HL-60 (cell line): ENCODE measurements around the gene TESK2.

Experiments
- DNase-seq, 2 experiments: peaks; one replicate each; pipeline ENCODE4 v3.0.0-alpha.2; 2010 to 2020; ENCODE audit warnings: low read depth in 1 of 2, low spot score in 1 of 2
- H3K27ac ChIP-seq: fragments of 250-450 bp; sonication (Bioruptor Pico); replicated peaks from 2 replicates; pipeline ENCODE4 v1.5.1; 2020; ENCODE audit warnings: mild to moderate bottlenecking, moderate library complexity
- H3K27me3 ChIP-seq: fragments of 250-450 bp; sonication (Bioruptor Pico); 2 replicates; pipeline ENCODE4 v1.5.1; 2021; ENCODE audit warnings: mild to moderate bottlenecking, moderate library complexity; ENCODE audit not compliant: insufficient read depth, poor library complexity, severe bottlenecking
- H3K4me3 ChIP-seq: replicated peaks from 2 replicates; pipeline ENCODE4 v1.5.1; 2011; ENCODE audit warnings: mild to moderate bottlenecking, control low read depth, low read length; ENCODE audit not compliant: insufficient read depth
- CTCF ChIP-seq: IDR thresholded peaks from one replicate; pipeline ENCODE4 v1.5.1; 2011; ENCODE audit warnings: low read length, control low read depth, inconsistent platforms; ENCODE audit not compliant: insufficient read depth
- GABPA ChIP-seq: IDR thresholded peaks from 2 replicates; pipeline ENCODE4 v1.6.1; 2012; ENCODE audit warnings: low read depth
- POLR2AphosphoS5 ChIP-seq: IDR thresholded peaks from 2 replicates; pipeline ENCODE4 v1.6.1; 2012; ENCODE audit warnings: low read depth
- REST ChIP-seq: IDR thresholded peaks from 2 replicates; pipeline ENCODE4 v1.6.1; 2012; ENCODE audit warnings: low read depth; ENCODE audit not compliant: insufficient replicate concordance
- SPI1 ChIP-seq: IDR thresholded peaks from 2 replicates; pipeline ENCODE4 v1.6.1; 2012; ENCODE audit warnings: low read depth, mild to moderate bottlenecking, borderline replicate concordance

TESK2 gene

GRCh38 chr1:45319761-45320160, 171.2 kb downstream of the TESK2 start:
- no peak for DNase-seq
- Histone ChIP-seq H3K4me3 (no peak overlapping the region), H3K27me3 (no peaks in the 10 kb centered on the region), H3K27ac (no peak overlapping the region)
- TF ChIP-seq POLR2AphosphoS5, result no peak
- TF ChIP-seq GABPA, result no peak
- TF ChIP-seq SPI1, result no peak
- no peak for TF ChIP-seq REST
- TF ChIP-seq CTCF, result no peak

GRCh38 chr1:45317166-45317565, 173.8 kb downstream of the TESK2 start:
- H3K27me3 ChIP-seq, result no peaks in the 10 kb centered on the region
- DNase-seq, result no peak
- H3K27ac ChIP-seq, result no peak overlapping the region
- H3K4me3 ChIP-seq, result no peak overlapping the region
- no peak for TF ChIP-seq GABPA
- no peak for TF ChIP-seq REST
- TF ChIP-seq SPI1, result no peak
- TF ChIP-seq CTCF, result no peak
- no peak for TF ChIP-seq POLR2AphosphoS5

GRCh38 chr1:45314266-45314665, 176.7 kb downstream of the TESK2 start:
- TF ChIP-seq POLR2AphosphoS5, result no peak
- TF ChIP-seq REST, result no peak
- no peak for TF ChIP-seq CTCF
- TF ChIP-seq SPI1, result no peak
- no peak for TF ChIP-seq GABPA
- DNase-seq, result no peak
- Histone ChIP-seq H3K27ac (no peak overlapping the region), H3K27me3 (no peaks in the 10 kb centered on the region), H3K4me3 (no peak overlapping the region)
